Mesenchymal stem cell (in vitro differentiated cells and primary cell): ENCODE results near the gene NUDCD3.

Source experiments
- DNase-seq: peaks from one replicate; pipeline ENCODE4 v3.0.0-alpha.2; 2013
- H2AFZ ChIP-seq: one replicate; pipeline ENCODE4 v1.6.1; 2013; ENCODE audit warnings: low read depth, mild to moderate bottlenecking, control low read depth, inconsistent platforms, low read length, moderate library complexity
- H2AK5ac ChIP-seq: 2 replicates; pipeline ENCODE4 v1.6.1; 2013; ENCODE audit warnings: low read length, moderate library complexity, mild to moderate bottlenecking, inconsistent platforms; ENCODE audit not compliant: severe bottlenecking
- H2BK120ac ChIP-seq: one replicate; pipeline ENCODE4 v1.6.1; 2013; ENCODE audit warnings: low read depth, mild to moderate bottlenecking, inconsistent platforms, low read length, moderate library complexity
- H2BK12ac ChIP-seq, 2 experiments: one replicate each; pipeline ENCODE4 v1.6.1; 2013; ENCODE audit warnings: inconsistent platforms in 2 of 2, low read length in 2 of 2, mild to moderate bottlenecking in 2 of 2, moderate library complexity in 2 of 2, control low read depth in 1 of 2
- H2BK15ac ChIP-seq: one replicate; pipeline ENCODE4 v1.6.1; 2013; ENCODE audit warnings: mild to moderate bottlenecking, low read depth, inconsistent platforms; ENCODE audit not compliant: poor library complexity, severe bottlenecking
- H2BK5ac ChIP-seq: 2 replicates; pipeline ENCODE4 v1.6.1; 2013; ENCODE audit warnings: low read depth, mild to moderate bottlenecking, low read length, control low read depth, inconsistent platforms; ENCODE audit not compliant: poor library complexity, severe bottlenecking
- H3K14ac ChIP-seq, 2 experiments: one replicate each; pipeline ENCODE4 v1.6.1; 2013; ENCODE audit warnings: inconsistent platforms in 2 of 2, low read length in 2 of 2, control low read depth in 1 of 2, mild to moderate bottlenecking in 1 of 2, moderate library complexity in 1 of 2
- H3K18ac ChIP-seq, 2 experiments: one replicate each; pipeline ENCODE4 v1.6.1; 2013; ENCODE audit warnings: inconsistent platforms in 2 of 2, low read length in 2 of 2, control low read depth in 1 of 2, low read depth in 1 of 2, mild to moderate bottlenecking in 1 of 2
- H3K23ac ChIP-seq, 2 experiments: one replicate each; pipeline ENCODE4 v1.6.1; 2013; ENCODE audit warnings: inconsistent platforms in 2 of 2, low read length in 2 of 2, mild to moderate bottlenecking in 2 of 2, moderate library complexity in 2 of 2, control low read depth in 1 of 2
- H3K27ac ChIP-seq: 2 replicates; pipeline ENCODE4 v1.5.1; 2013; ENCODE audit warnings: mild to moderate bottlenecking, moderate library complexity, low read length, control low read depth, inconsistent platforms; ENCODE audit not compliant: poor library complexity, severe bottlenecking
- H3K27me3 ChIP-seq, 2 experiments: 2 replicates each; pipeline versions ENCODE4 v1.6.1 to v1.7.0; 2013; ENCODE audit warnings: low read length in 2 of 2, mild to moderate bottlenecking in 2 of 2, moderate library complexity in 2 of 2, control low read depth in 1 of 2, inconsistent platforms in 1 of 2; ENCODE audit not compliant: control insufficient read depth in 1 of 2, insufficient read depth in 1 of 2
- H3K36me3 ChIP-seq, 2 experiments: 2 replicates each; pipeline versions ENCODE4 v1.6.1 to v1.7.0; 2013; ENCODE audit warnings: low read length in 2 of 2, control low read depth in 1 of 2, inconsistent platforms in 1 of 2, low read depth in 1 of 2, mild to moderate bottlenecking in 1 of 2; ENCODE audit not compliant: insufficient read depth in 2 of 2, control insufficient read depth in 1 of 2
- H3K4ac ChIP-seq, 2 experiments: one replicate each; pipeline ENCODE4 v1.6.1; 2013; ENCODE audit warnings: inconsistent platforms in 2 of 2, low read length in 2 of 2, mild to moderate bottlenecking in 2 of 2, moderate library complexity in 2 of 2, control low read depth in 1 of 2, low read depth in 1 of 2
- H3K4me1 ChIP-seq: 2 replicates; pipeline ENCODE4 v1.6.1; 2013; ENCODE audit warnings: low read depth, low read length, control low read depth; ENCODE audit not compliant: control insufficient read depth, insufficient read depth
- H3K4me2 ChIP-seq: 2 replicates; pipeline ENCODE4 v1.6.1; 2013; ENCODE audit warnings: low read length, mild to moderate bottlenecking, inconsistent platforms; ENCODE audit not compliant: poor library complexity, severe bottlenecking
- H3K4me3 ChIP-seq, 2 experiments: 2 replicates each; pipeline versions ENCODE4 v1.5.1 to v1.7.0; 2013; ENCODE audit warnings: low read length in 2 of 2, mild to moderate bottlenecking in 2 of 2, control low read depth in 1 of 2, low read depth in 1 of 2; ENCODE audit not compliant: insufficient read depth in 1 of 2
- H3K79me1 ChIP-seq: replicated peaks from 2 replicates; pipeline ENCODE4 v1.6.1; 2013; ENCODE audit warnings: mild to moderate bottlenecking, control low read depth, low read length, inconsistent platforms; ENCODE audit not compliant: poor library complexity, severe bottlenecking
- H3K9ac ChIP-seq: 2 replicates; pipeline ENCODE4 v1.7.0; 2013; ENCODE audit warnings: mild to moderate bottlenecking, low read length, moderate library complexity
- H3K9me3 ChIP-seq: 2 replicates; pipeline ENCODE4 v1.7.0; 2013; ENCODE audit warnings: mild to moderate bottlenecking, low read length; ENCODE audit not compliant: control insufficient read depth
- H4K8ac ChIP-seq: one replicate; pipeline ENCODE4 v1.6.1; 2013; ENCODE audit warnings: inconsistent platforms, mild to moderate bottlenecking, low read length, moderate library complexity
- H4K91ac ChIP-seq: one replicate; pipeline ENCODE4 v1.6.1; 2013; ENCODE audit warnings: mild to moderate bottlenecking, low read length, inconsistent platforms
- WGBS: methylation state at CpG from one replicate; pipeline ENCODE4 v1.1.7; 2013; ENCODE audit warnings: mixed read lengths; 5-methylcytosine and 5-hydroxymethylcytosine counted together

NUDCD3 gene

GRCh38 chr7:44454348-44454747 is 36.1 kb downstream of the NUDCD3 start:
- no peak overlapping the region for H2AFZ ChIP-seq
- H3K14ac ChIP-seq = no peak overlapping the region
- H3K9me3 ChIP-seq = no peaks in the 10 kb centered on the region
- no peak overlapping the region for H3K4ac ChIP-seq
- no peak overlapping the region for H2BK15ac ChIP-seq
- H3K27me3 ChIP-seq = no peaks in the 10 kb centered on the region
- no peak overlapping the region for H2BK120ac ChIP-seq
- no peak overlapping the region for H3K4me3 ChIP-seq
- H3K23ac ChIP-seq = no peak overlapping the region
- H3K4me1 ChIP-seq = peaks cover 3% of the 10 kb centered on the region
- H2BK5ac ChIP-seq = no peak overlapping the region
- no peak overlapping the region for H2BK12ac ChIP-seq
- 100% methylated on average over 1 of the region's 2 CpGs for whole genome bisulfite sequencing
- H3K27ac ChIP-seq = no peak overlapping the region
- no peak overlapping the region for H2AK5ac ChIP-seq
- H3K36me3 ChIP-seq = peaks cover 14 to 35% of the 10 kb centered on the region in 2 experiments
- H4K8ac ChIP-seq = no peak overlapping the region
- H3K18ac ChIP-seq = no peak overlapping the region
- no peak for DNase-seq
- peaks cover 22% of the 10 kb centered on the region for H3K79me1 ChIP-seq
- no peak overlapping the region for H4K91ac ChIP-seq
- H3K4me2 ChIP-seq = no peak overlapping the region
- H3K9ac ChIP-seq = no peak overlapping the region

GRCh38 chr7:44451123-44451522 is 39.3 kb downstream of the NUDCD3 start:
- H2AFZ ChIP-seq = no peak overlapping the region

GRCh38 chr7:44449584-44449928 is 40.9 kb downstream of the NUDCD3 start:
- Histone ChIP-seq H2BK12ac (no peak overlapping the region), H3K27ac (no peak overlapping the region), H2BK5ac (no peak overlapping the region), H2BK120ac (no peak overlapping the region), H4K8ac (no peak overlapping the region), H3K4me1 (peaks cover 8% of the 10 kb centered on the region), H3K4ac (no peak overlapping the region), H3K23ac (no peak overlapping the region), H4K91ac (no peak overlapping the region), H3K79me1 (peaks cover 26% of the 10 kb centered on the region), H3K9ac (peak overlapping the region; percentile 52), H3K36me3 (peaks cover 20 to 44% of the 10 kb centered on the region in 2 experiments), H3K18ac (no peak overlapping the region), H2BK15ac (no peak overlapping the region), H2AK5ac (no peak overlapping the region), H2AFZ (no peak overlapping the region), H3K14ac (no peak overlapping the region), H3K4me2 (no peak overlapping the region), H3K27me3 (no peaks in the 10 kb centered on the region), H3K9me3 (no peaks in the 10 kb centered on the region), H3K4me3 (peak overlapping the region in 1 of 2 experiments; percentile 25)
- WGBS = no CpG with 5 or more reads among the region's 1 CpG
- DNase-seq = no peak

More at GRCh38 chr7:44451123-44451522, 39.3 kb downstream of the NUDCD3 start:
- H3K9me3 ChIP-seq = no peaks in the 10 kb centered on the region
- H4K91ac ChIP-seq = no peak overlapping the region
- peaks cover 24% of the 10 kb centered on the region for H3K79me1 ChIP-seq
- no peak overlapping the region for H2BK15ac ChIP-seq
- H2BK120ac ChIP-seq = no peak overlapping the region
- H3K23ac ChIP-seq = no peak overlapping the region
- no peak overlapping the region for H3K27ac ChIP-seq
- H3K9ac ChIP-seq = no peak overlapping the region
- no peak overlapping the region for H2BK12ac ChIP-seq
- peaks cover 8% of the 10 kb centered on the region for H3K4me1 ChIP-seq
- H3K27me3 ChIP-seq = no peaks in the 10 kb centered on the region
- DNase-seq = no peak
- 98% methylated on average over 7 of the region's 7 CpGs for WGBS
- peaks cover 19 to 42% of the 10 kb centered on the region in 2 experiments for H3K36me3 ChIP-seq
- no peak overlapping the region for H4K8ac ChIP-seq
- H2BK5ac ChIP-seq = no peak overlapping the region
- H2AK5ac ChIP-seq = no peak overlapping the region
- no peak overlapping the region for H3K14ac ChIP-seq
- no peak overlapping the region for H3K18ac ChIP-seq
- no peak overlapping the region for H3K4ac ChIP-seq
- no peak overlapping the region for H3K4me3 ChIP-seq
- H3K4me2 ChIP-seq = no peak overlapping the region

GRCh38 chr7:44448922-44449583 is 41.4 kb downstream of the NUDCD3 start:
- peak overlapping the region; percentile 52 for H3K9ac ChIP-seq
- H3K79me1 ChIP-seq = peaks cover 27% of the 10 kb centered on the region
- H2BK12ac ChIP-seq = no peak overlapping the region
- H3K4me2 ChIP-seq = no peak overlapping the region
- no peak overlapping the region for H4K8ac ChIP-seq
- no peak overlapping the region for H3K23ac ChIP-seq
- H2BK5ac ChIP-seq = no peak overlapping the region
- no peak overlapping the region for H3K4ac ChIP-seq
- H3K27me3 ChIP-seq = no peaks in the 10 kb centered on the region
- H2BK120ac ChIP-seq = no peak overlapping the region
- peak overlapping the region in 1 of 2 experiments; percentile 25 for H3K4me3 ChIP-seq
- no peak overlapping the region for H2AFZ ChIP-seq
- no peak overlapping the region for H3K18ac ChIP-seq
- H3K4me1 ChIP-seq = peaks cover 7% of the 10 kb centered on the region
- 92% methylated on average over 3 of the region's 4 CpGs for WGBS
- no peak overlapping the region for H4K91ac ChIP-seq
- H3K27ac ChIP-seq = no peak overlapping the region
- H3K14ac ChIP-seq = no peak overlapping the region
- H2BK15ac ChIP-seq = no peak overlapping the region
- peaks cover 20 to 48% of the 10 kb centered on the region in 2 experiments for H3K36me3 ChIP-seq
- H2AK5ac ChIP-seq = no peak overlapping the region
- DNase-seq = no peak
- H3K9me3 ChIP-seq = no peaks in the 10 kb centered on the region
